ENCODE measurements around the gene SDF4. TPM values are rescaled to one million over a fixed set of nuclear protein-coding genes. Genes with fewer than 3 reads are reported as not detected.

SDF4 gene
- total and polyA plus RNA-seq, 2 experiments from 2014 or later = 214 to 261 TPM

DNA sequence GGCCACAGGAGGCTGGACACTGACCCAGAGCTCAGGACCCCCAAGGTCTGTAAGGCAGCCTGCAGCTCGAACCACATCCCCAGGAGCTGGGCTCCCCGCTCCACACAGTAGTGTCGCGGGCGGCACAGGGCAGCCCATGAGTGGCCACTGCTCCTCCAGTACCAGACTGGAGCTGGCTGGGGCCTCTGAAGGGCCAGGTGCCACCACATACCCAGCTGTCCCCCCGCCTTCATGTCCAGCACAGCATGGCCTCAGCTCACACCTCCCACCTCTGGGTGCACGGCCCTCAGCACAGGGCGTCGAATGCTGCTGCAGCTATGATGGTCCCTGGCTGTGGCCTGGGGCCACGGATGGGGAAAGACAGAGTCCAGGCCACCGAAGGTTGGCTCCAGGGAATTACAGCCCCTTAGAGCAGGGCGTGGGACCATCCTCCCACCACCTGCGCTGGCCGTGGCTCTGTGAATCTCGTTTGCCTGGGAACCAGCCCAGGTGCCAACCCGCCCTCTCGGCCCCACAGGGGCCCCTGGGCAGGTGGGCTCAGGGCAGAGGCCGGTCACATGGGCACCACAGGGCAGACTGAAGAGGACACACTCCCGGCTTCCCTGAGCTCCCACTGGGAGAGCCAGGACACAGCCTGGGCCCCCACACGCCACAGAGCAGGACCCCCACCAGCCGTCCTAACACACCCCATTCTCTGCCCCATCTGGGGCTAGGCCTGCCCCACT is 15.8 kb downstream of the SDF4 start:
- H3K4me2 ChIP-seq (ENCODE audit: unreplicated experiment) = no peak overlapping the region
- no peaks in the 10 kb centered on the region for H3K79me2 ChIP-seq (ENCODE audit: insufficient read depth)
- no peak overlapping the region for H3K27ac ChIP-seq
- no peaks in the 10 kb centered on the region for H3K9me2 ChIP-seq (ENCODE audit: insufficient read depth)
- no peaks in the 10 kb centered on the region for H3K4me1 ChIP-seq (ENCODE audit: insufficient read depth)
- TF ChIP-seq EZH2phosphoT487 (IDR thresholded peaks at IDR 0.05; ENCODE audit: insufficient read depth, low read depth) = no peak
- TF ChIP-seq EZH2 (IDR thresholded peaks at IDR 0.05; ENCODE audit: insufficient read depth, poor library complexity, severe bottlenecking) = no peak
- no peak overlapping the region for H2AFZ ChIP-seq
- H3K9me3 ChIP-seq (ENCODE audit: low read depth) = no peaks in the 10 kb centered on the region
- 86 to 88% methylated on average over 21 of the region's 21 CpGs for WGBS, 2 experiments (ENCODE audit: low coverage in 1 of 2, low lambda C conversion rate in 2 of 2, missing lambda C conversion rate in 2 of 2)
- H4K20me1 ChIP-seq (ENCODE audit: insufficient read depth) = no peaks in the 10 kb centered on the region
- H3K9ac ChIP-seq = no peak overlapping the region
- DNase-seq = no peak
- no peaks in the 10 kb centered on the region for H3F3A ChIP-seq (ENCODE audit: insufficient read depth)
- no peak overlapping the region for H3K4me3 ChIP-seq
- H3K36me3 ChIP-seq (ENCODE audit: low read depth) = peaks cover 5% of the 10 kb centered on the region; the same call in 1 of the 2 replicates
- in situ Hi-C loops (cut with MboI) = no loop called here
- H3K27me3 ChIP-seq (replicated peaks; ENCODE audit: insufficient read depth) = no peaks in the 10 kb centered on the region

DNA sequence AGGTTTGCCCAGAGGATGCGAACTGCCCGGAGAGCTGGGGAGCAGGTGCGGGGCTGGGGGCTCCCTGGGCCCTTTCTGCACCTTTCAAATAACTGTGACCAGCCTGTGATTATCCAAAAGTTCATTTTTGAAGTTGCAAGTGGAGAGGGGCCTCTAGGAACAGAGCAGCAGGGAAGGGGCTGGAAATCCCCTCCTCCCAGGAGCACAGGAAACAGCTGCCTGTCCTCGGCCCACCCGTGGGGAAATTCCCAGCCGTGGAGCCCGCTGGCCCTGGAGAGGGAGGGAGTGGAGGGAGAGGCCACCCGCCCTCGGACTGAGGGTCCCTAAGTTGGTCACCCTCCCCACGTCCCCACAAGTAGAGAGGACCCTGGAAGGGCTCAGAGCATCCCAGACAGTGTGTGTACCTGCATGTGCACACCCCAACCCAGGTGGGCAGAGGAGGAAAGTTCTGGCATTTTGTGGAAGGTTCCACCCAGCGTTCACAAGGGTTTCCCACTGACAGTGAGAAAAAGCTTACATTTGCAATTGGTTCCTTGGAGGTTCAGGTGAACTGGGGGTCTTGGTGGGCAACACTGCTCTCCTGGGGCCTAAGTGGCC is 16.6 kb downstream of the SDF4 start:
- in situ Hi-C loops (cut with MboI) = no loop called here
- Histone ChIP-seq H3K9me2 (ENCODE audit: insufficient read depth) (no peaks in the 10 kb centered on the region), H3F3A (ENCODE audit: insufficient read depth) (no peaks in the 10 kb centered on the region), H3K27ac (no peak overlapping the region), H3K4me1 (ENCODE audit: insufficient read depth) (no peaks in the 10 kb centered on the region), H3K36me3 (ENCODE audit: low read depth) (peaks cover 5% of the 10 kb centered on the region; the same call in 1 of the 2 replicates), H3K9me3 (ENCODE audit: low read depth) (no peaks in the 10 kb centered on the region), H2AFZ (no peak overlapping the region), H3K9ac (no peak overlapping the region), H3K79me2 (ENCODE audit: insufficient read depth) (no peaks in the 10 kb centered on the region), H3K27me3 (replicated peaks; ENCODE audit: insufficient read depth) (no peaks in the 10 kb centered on the region), H4K20me1 (ENCODE audit: insufficient read depth) (no peaks in the 10 kb centered on the region), H3K4me3 (no peak overlapping the region), H3K4me2 (ENCODE audit: unreplicated experiment) (no peak overlapping the region)
- DNase-seq = no peak
- TF ChIP-seq EZH2phosphoT487 (IDR thresholded peaks at IDR 0.05; ENCODE audit: insufficient read depth, low read depth) = no peak
- TF ChIP-seq EZH2 (IDR thresholded peaks at IDR 0.05; ENCODE audit: insufficient read depth, poor library complexity, severe bottlenecking) = no peak
- WGBS, 2 experiments (ENCODE audit: low coverage in 1 of 2, low lambda C conversion rate in 2 of 2, missing lambda C conversion rate in 2 of 2) = 67 to 72% methylated on average over 10 to 11 of the region's 11 CpGs

DNA sequence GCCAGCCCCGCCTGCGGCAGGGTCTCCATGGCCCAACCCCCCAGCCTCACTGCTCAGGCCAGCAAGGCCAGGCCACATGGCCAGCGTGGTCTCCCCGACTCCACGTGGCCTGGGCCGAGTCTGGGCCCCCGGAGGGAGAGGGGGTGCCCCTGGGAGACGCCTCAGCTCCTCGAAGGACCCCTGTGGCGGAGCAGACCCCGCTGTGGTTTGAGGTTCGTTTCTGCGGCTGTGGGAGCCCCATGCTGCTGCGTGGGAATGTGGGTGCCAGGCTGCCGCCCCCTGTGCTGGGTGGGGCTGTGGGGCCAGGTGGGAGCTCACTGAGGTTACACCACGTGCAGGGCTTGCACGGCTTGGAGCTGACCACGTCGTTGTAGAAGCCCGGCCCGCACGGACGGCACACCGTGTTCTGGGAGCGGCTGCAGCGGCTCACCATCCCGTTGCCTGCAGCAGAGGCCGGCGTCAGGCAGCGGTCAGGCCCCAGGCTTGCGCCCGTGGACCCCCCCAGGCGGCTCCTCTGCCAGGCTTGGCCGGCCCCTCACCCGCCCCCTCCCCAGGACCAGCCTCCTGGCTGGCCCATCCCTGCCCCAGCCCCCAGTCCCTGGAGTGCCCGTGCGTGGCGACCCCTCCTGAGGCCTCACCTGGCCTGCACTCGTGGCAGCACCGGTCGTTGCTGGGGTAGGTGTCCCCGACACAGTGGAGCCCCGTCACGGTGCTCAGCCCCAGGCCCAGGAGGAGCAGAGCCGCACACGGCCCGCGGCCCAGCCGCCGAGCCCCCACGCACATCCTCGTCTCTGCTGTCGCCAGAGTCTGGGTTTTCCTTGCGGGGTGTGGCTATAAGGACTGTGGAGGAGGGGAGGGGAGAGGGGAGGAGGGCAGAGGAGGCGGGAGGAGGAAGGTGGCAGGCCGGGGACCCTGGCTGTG is 18.2 kb downstream of the SDF4 start, which contains the start of gene TNFRSF4:
TSS of gene TNFRSF4 (minus strand) at position 809 of the 921 bp plus-strand sequence. CDS start at position 783, 26 bp downstream.
- no peak for DNase-seq
- Histone ChIP-seq H3K4me3 (no peak within 1 kb of the TSS), H4K20me1 (ENCODE audit: insufficient read depth) (no peaks in the 10 kb centered on the region), H3F3A (ENCODE audit: insufficient read depth) (no peaks in the 10 kb centered on the region), H3K27me3 (replicated peaks; ENCODE audit: insufficient read depth) (no peaks in the 10 kb centered on the region), H3K27ac (no peak within 1 kb of the TSS), H3K36me3 (ENCODE audit: low read depth) (peaks cover 5% of the 10 kb centered on the region; the same call in 1 of the 2 replicates), H3K4me1 (ENCODE audit: insufficient read depth) (no peaks in the 10 kb centered on the region), H3K79me2 (ENCODE audit: insufficient read depth) (no peaks in the 10 kb centered on the region), H3K9me3 (ENCODE audit: low read depth) (no peaks in the 10 kb centered on the region), H3K4me2 (ENCODE audit: unreplicated experiment) (no peak within 1 kb of the TSS), H3K9me2 (ENCODE audit: insufficient read depth) (no peaks in the 10 kb centered on the region), H3K9ac (no peak within 1 kb of the TSS), H2AFZ (no peak within 1 kb of the TSS)
- in situ Hi-C loops (cut with MboI) = no loop called here
- TF ChIP-seq EZH2phosphoT487 (IDR thresholded peaks at IDR 0.05; ENCODE audit: insufficient read depth, low read depth) = no peak
- no peak for TF ChIP-seq EZH2 (IDR thresholded peaks at IDR 0.05; ENCODE audit: insufficient read depth, poor library complexity, severe bottlenecking)
- WGBS, 2 experiments (ENCODE audit: low coverage in 1 of 2, low lambda C conversion rate in 2 of 2, missing lambda C conversion rate in 2 of 2) = 49 to 54% methylated on average over 47 to 55 of the region's 56 CpGs

DNA sequence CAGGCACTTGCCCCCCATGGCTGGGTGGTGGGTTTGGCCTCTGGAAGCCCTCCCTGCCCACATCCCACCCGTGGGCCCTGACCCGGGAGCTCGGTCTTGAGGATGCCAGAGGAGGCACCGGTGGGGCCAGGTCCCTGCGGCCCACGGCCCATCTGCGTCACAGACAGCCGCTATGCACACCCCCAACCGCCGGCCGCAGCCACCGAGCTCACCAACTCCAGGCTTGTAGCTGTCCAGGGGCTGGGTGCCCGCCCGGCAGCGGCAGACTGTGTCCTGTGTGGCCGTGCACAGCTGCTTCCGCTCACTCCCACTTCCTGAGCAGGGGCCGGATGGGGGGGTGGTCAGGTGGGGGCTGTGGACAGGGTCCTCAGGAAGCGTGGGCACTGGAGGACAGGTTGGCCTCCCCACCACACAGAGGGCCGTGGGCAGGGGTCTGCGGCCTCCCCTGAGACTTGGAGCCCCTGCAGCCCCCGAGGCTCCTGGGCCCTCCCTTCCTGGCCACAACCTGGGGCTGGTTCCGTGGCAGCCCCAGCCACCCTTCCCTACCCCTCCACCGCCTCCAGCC is 18.9 kb downstream of the SDF4 start:
- 68 to 77% methylated on average over 17 to 24 of the region's 24 CpGs for WGBS, 2 experiments (ENCODE audit: low coverage in 1 of 2, low lambda C conversion rate in 2 of 2, missing lambda C conversion rate in 2 of 2)
- H3K4me3 ChIP-seq = no peak overlapping the region
- in situ Hi-C loops (cut with MboI) = no loop called here
- no peaks in the 10 kb centered on the region for H3K4me1 ChIP-seq (ENCODE audit: insufficient read depth)
- no peaks in the 10 kb centered on the region for H3K9me3 ChIP-seq (ENCODE audit: low read depth)
- TF ChIP-seq EZH2 (IDR thresholded peaks at IDR 0.05; ENCODE audit: insufficient read depth, poor library complexity, severe bottlenecking) = no peak
- no peak for TF ChIP-seq EZH2phosphoT487 (IDR thresholded peaks at IDR 0.05; ENCODE audit: insufficient read depth, low read depth)
- no peaks in the 10 kb centered on the region for H3K27me3 ChIP-seq (replicated peaks; ENCODE audit: insufficient read depth)
- H2AFZ ChIP-seq = no peak overlapping the region
- no peaks in the 10 kb centered on the region for H4K20me1 ChIP-seq (ENCODE audit: insufficient read depth)
- H3K27ac ChIP-seq = no peak overlapping the region
- DNase-seq = no peak
- H3F3A ChIP-seq (ENCODE audit: insufficient read depth) = no peaks in the 10 kb centered on the region
- peaks cover 5% of the 10 kb centered on the region; the same call in 1 of the 2 replicates for H3K36me3 ChIP-seq (ENCODE audit: low read depth)
- no peaks in the 10 kb centered on the region for H3K9me2 ChIP-seq (ENCODE audit: insufficient read depth)
- H3K79me2 ChIP-seq (ENCODE audit: insufficient read depth) = no peaks in the 10 kb centered on the region
- no peak overlapping the region for H3K4me2 ChIP-seq (ENCODE audit: unreplicated experiment)
- H3K9ac ChIP-seq = no peak overlapping the region

Data from GM23248 (cell line).